ENCODE results near the gene NAT8L. TPM values are rescaled to one million over a fixed set of nuclear protein-coding genes. Genes with fewer than 3 reads are reported as not detected.

NAT8L gene
- total RNA-seq, 1 donor from 2014 or later, result 0.24 TPM

GRCh38 chr4:2078584-2078983 is 19.5 kb downstream of the NAT8L start:
- no peak for TF ChIP-seq CTCF (IDR thresholded peaks at IDR 0.05)
- ChIA-PET CTCF (no interaction called here), POLR2A (no interaction called here)
- no peaks in the 10 kb centered on the region for H3K9me3 Mint-ChIP-seq
- H3K27me3 Mint-ChIP-seq, result peaks cover 3% of the 10 kb centered on the region
- H3K27ac Mint-ChIP-seq, result no peak overlapping the region
- no peak for ATAC-seq (ENCODE audit: low read depth)
- no peaks in the 10 kb centered on the region for H3K4me1 Mint-ChIP-seq
- DNase-seq, result no peak
- no peak overlapping the region for H3K4me3 Mint-ChIP-seq
- H3K36me3 Mint-ChIP-seq (ENCODE audit: low read depth), result no peaks in the 10 kb centered on the region
- intact Hi-C loops (cut with micrococcal nuclease), result no loop called here

GRCh38 chr4:2079006-2079405 is 19.9 kb downstream of the NAT8L start:
- DNase-seq (no peak), ATAC-seq (ENCODE audit: low read depth) (no peak)
- Mint-ChIP-seq H3K9me3 (no peaks in the 10 kb centered on the region), H3K27me3 (peaks cover 4% of the 10 kb centered on the region), H3K36me3 (ENCODE audit: low read depth) (no peaks in the 10 kb centered on the region), H3K27ac (no peak overlapping the region), H3K4me3 (no peak overlapping the region), H3K4me1 (no peaks in the 10 kb centered on the region)
- POLR2A ChIA-PET, result no interaction called here
- CTCF ChIA-PET, result no interaction called here
- TF ChIP-seq CTCF (IDR thresholded peaks at IDR 0.05), result no peak
- intact Hi-C loops (cut with micrococcal nuclease), result no loop called here

- POLR2A ChIA-PET, result no interaction called here
- CTCF ChIA-PET, result no interaction called here
- no peaks in the 10 kb centered on the region for H3K36me3 Mint-ChIP-seq (ENCODE audit: low read depth)
- no peak overlapping the region for H3K27ac Mint-ChIP-seq
- no peak for DNase-seq
- intact Hi-C loops (cut with micrococcal nuclease), result no loop called here
- no peaks in the 10 kb centered on the region for H3K9me3 Mint-ChIP-seq
- no peak for TF ChIP-seq CTCF (IDR thresholded peaks at IDR 0.05)
- H3K27me3 Mint-ChIP-seq, result peaks cover 5% of the 10 kb centered on the region
- H3K4me1 Mint-ChIP-seq, result no peaks in the 10 kb centered on the region
- no peak for ATAC-seq (ENCODE audit: low read depth)
- no peak overlapping the region for H3K4me3 Mint-ChIP-seq
Observed at GRCh38 chr4:2079926-2080325, 20.8 kb downstream of the NAT8L start.

- no peak for ATAC-seq (ENCODE audit: low read depth)
- no peak for DNase-seq
- no peaks in the 10 kb centered on the region for H3K36me3 Mint-ChIP-seq (ENCODE audit: low read depth)
- peaks cover 5% of the 10 kb centered on the region for H3K27me3 Mint-ChIP-seq
- no peaks in the 10 kb centered on the region for H3K9me3 Mint-ChIP-seq
- POLR2A ChIA-PET, result no interaction called here
- intact Hi-C loops (cut with micrococcal nuclease), result no loop called here
- no peaks in the 10 kb centered on the region for H3K4me1 Mint-ChIP-seq
- CTCF ChIA-PET, result no interaction called here
- H3K27ac Mint-ChIP-seq, result no peak overlapping the region
- no peak overlapping the region for H3K4me3 Mint-ChIP-seq
- TF ChIP-seq CTCF (IDR thresholded peaks at IDR 0.05), result no peak
Observed at GRCh38 chr4:2080429-2081300, 21.5 kb downstream of the NAT8L start.

GRCh38 chr4:2081540-2081939 is 22.4 kb downstream of the NAT8L start:
- no peak for TF ChIP-seq CTCF (IDR thresholded peaks at IDR 0.05)
- no peaks in the 10 kb centered on the region for H3K36me3 Mint-ChIP-seq (ENCODE audit: low read depth)
- H3K27ac Mint-ChIP-seq, result no peak overlapping the region
- H3K9me3 Mint-ChIP-seq, result no peaks in the 10 kb centered on the region
- peaks cover 5% of the 10 kb centered on the region for H3K27me3 Mint-ChIP-seq
- H3K4me1 Mint-ChIP-seq, result no peaks in the 10 kb centered on the region
- no peak overlapping the region for H3K4me3 Mint-ChIP-seq
- no peak for DNase-seq
- intact Hi-C loops (cut with micrococcal nuclease), result no loop called here
- CTCF ChIA-PET, result no interaction called here
- ATAC-seq (ENCODE audit: low read depth), result no peak
- POLR2A ChIA-PET, result no interaction called here
